HepG2 (cell line): ENCODE measurements around the gene SURF1. TPM values are rescaled to one million over a fixed set of nuclear protein-coding genes. Genes with fewer than 3 reads are reported as not detected.

Experiments
- ATAC-seq: fragments of 200-7000 bp; cut with Tn5 transposase; 3 replicates; pipeline ENCODE4 v1.9.1; 2020; ENCODE audit warnings: mild to moderate bottlenecking, moderate library complexity
- BruUV-seq: library from RNA; stranded (reverse); fragments of 400-500 nt; replicated peaks from 2 replicates; lab custom pipeline; 2021; lab: Mats Ljungman, UMichigan
- CTCF ChIA-PET: fragments of 300-600 bp; formaldehyde crosslinking; extraction: SDS; loops from one replicate; lab custom pipeline; 2021; ENCODE audit warnings: low total read pairs, inconsistent platforms, low intra/inter-chr PET ratio; lab: Yijun Ruan, JAX
- POLR2A ChIA-PET: fragments of 350-600 bp; sonication (Branson Sonifier 250); formaldehyde crosslinking; loops from one replicate; lab custom pipeline; 2020; ENCODE audit warnings: antibody characterized with exemption, inconsistent platforms; lab: Yijun Ruan, JAX
- DNase-seq: peaks from one replicate; pipeline ENCODE4 v3.0.0-alpha.2; 2015; ENCODE audit warnings: low spot score
- FAIRE-seq: peaks from 3 replicates; lab custom pipeline; 2011; peaks lifted over from hg19 to GRCh38; lab: Jason Lieb, UNC
- H2AFZ ChIP-seq: one replicate; pipeline ENCODE4 v1.6.1; 2011; ENCODE audit warnings: low read length, inconsistent platforms
- H3K27ac ChIP-seq: fragments of 300-600 bp; 3 replicates; pipeline ENCODE4 v1.8.0; 2011; ENCODE audit warnings: mixed run types, mild to moderate bottlenecking, mixed read lengths, low read length, inconsistent platforms; ENCODE audit not compliant: insufficient read depth; ENCODE audit errors: extremely low read length
- H3K27me3 ChIP-seq, 2 experiments: fragments of 200-600 bp in 1 of 2; 2 replicates in 1 of 2; 3 replicates in 1 of 2; pipeline versions ENCODE4 v1.6.0 to v1.8.0; 2011; ENCODE audit warnings: low read length in 2 of 2, mild to moderate bottlenecking in 2 of 2, moderate library complexity in 2 of 2, inconsistent platforms in 1 of 2; ENCODE audit not compliant: insufficient read depth in 2 of 2, control insufficient read depth in 1 of 2
- H3K36me3 ChIP-seq, 2 experiments: fragments of 200-600 bp in 1 of 2; replicated peaks in 1 of 2; 2 replicates in 1 of 2; 3 replicates in 1 of 2; pipeline versions ENCODE4 v1.5.1 to v1.8.0; 2011; ENCODE audit warnings: low read length in 2 of 2, inconsistent platforms in 1 of 2; ENCODE audit not compliant: insufficient read depth in 2 of 2, control insufficient read depth in 1 of 2
- H3K4me1 ChIP-seq: 2 replicates; pipeline ENCODE4 v1.5.1; 2012; ENCODE audit warnings: low read length, inconsistent platforms; ENCODE audit not compliant: insufficient read depth
- H3K4me2 ChIP-seq: 2 replicates; pipeline ENCODE4 v1.6.0; 2011; ENCODE audit warnings: low read depth, low read length, inconsistent platforms
- H3K4me3 ChIP-seq, 3 experiments: fragments of 200-600 bp in 1 of 3; sonication (generic), shearing (Covaris generic) in 1 of 3; replicated peaks in 1 of 3; 2 replicates each; pipeline ENCODE4 v1.5.1; 2011 to 2016; ENCODE audit warnings: low read length in 3 of 3, inconsistent platforms in 2 of 3, low read depth in 2 of 3, mild to moderate bottlenecking in 2 of 3, control low read depth in 1 of 3, mixed read lengths in 1 of 3; ENCODE audit not compliant: insufficient read depth in 1 of 3
- H3K79me2 ChIP-seq: one replicate; pipeline ENCODE4 v1.6.1; 2011; ENCODE audit warnings: low read length, inconsistent platforms; ENCODE audit not compliant: insufficient read depth
- H3K9ac ChIP-seq: 2 replicates; pipeline ENCODE4 v1.6.0; 2011; ENCODE audit warnings: mild to moderate bottlenecking, low read depth, low read length, inconsistent platforms; ENCODE audit not compliant: insufficient read depth
- H3K9me3 ChIP-seq: 2 replicates; pipeline ENCODE4 v1.5.1; 2012; ENCODE audit warnings: mild to moderate bottlenecking, low read length
- H4K20me1 ChIP-seq: 2 replicates; pipeline ENCODE4 v1.6.0; 2011; ENCODE audit warnings: inconsistent platforms, mild to moderate bottlenecking, low read length, moderate library complexity; ENCODE audit not compliant: insufficient read depth
- AGO1 ChIP-seq: fragments of 200-400 bp; formaldehyde crosslinking; IDR thresholded peaks from 2 replicates; pipeline ENCODE4 v1.6.1; 2017; ENCODE audit warnings: mild to moderate bottlenecking, low read depth, low read length, moderate library complexity; ENCODE audit not compliant: poor library complexity, severe bottlenecking
- ATF3 ChIP-seq: sonication (generic); formaldehyde crosslinking; IDR thresholded peaks from 2 replicates; pipeline ENCODE4 v1.4.0; 2020; ENCODE audit warnings: missing genetic modification reagents
- BORCS8-MEF2B ChIP-seq: sonication (generic); formaldehyde crosslinking; IDR thresholded peaks from 2 replicates; pipeline ENCODE4 v1.8.0; 2022; ENCODE audit warnings: mild to moderate bottlenecking, missing genetic modification reagents
- HNF4A ChIP-seq: sonication (generic); formaldehyde crosslinking; IDR thresholded peaks from 2 replicates; pipeline ENCODE4 v1.4.0; 2020; ENCODE audit warnings: missing genetic modification reagents
- KAT8 ChIP-seq: IDR thresholded peaks from 2 replicates; pipeline ENCODE4 v1.6.1; 2016; ENCODE audit warnings: missing genetic modification reagents, missing compliant biosample characterization
- KDM5B ChIP-seq: sonication (generic); formaldehyde crosslinking; IDR thresholded peaks from 2 replicates; pipeline ENCODE4 v1.4.0; 2020; ENCODE audit warnings: missing genetic modification reagents, mild to moderate bottlenecking, borderline replicate concordance
- KLF12 ChIP-seq: sonication (generic); formaldehyde crosslinking; IDR thresholded peaks from 2 replicates; pipeline ENCODE4 v1.4.0; 2020; ENCODE audit warnings: missing genetic modification reagents, borderline replicate concordance
- PAF1 ChIP-seq: IDR thresholded peaks from 2 replicates; pipeline ENCODE4 v1.6.1; 2016; ENCODE audit warnings: missing genetic modification reagents, missing compliant biosample characterization
- RBM22 ChIP-seq: fragments of 200-400 bp; formaldehyde crosslinking; optimal IDR thresholded peaks from 2 replicates; pipeline ENCODE3; 2017; ENCODE audit warnings: mild to moderate bottlenecking, low read length, moderate library complexity
- SAP130 ChIP-seq: IDR thresholded peaks from 2 replicates; pipeline ENCODE4 v1.6.1; 2016; ENCODE audit warnings: low read depth
- ZIK1 ChIP-seq: sonication (generic); formaldehyde crosslinking; IDR thresholded peaks from 2 replicates; pipeline ENCODE4 v1.5.0; 2020; ENCODE audit warnings: mild to moderate bottlenecking, low read depth, missing genetic modification reagents, borderline replicate concordance
- ZNF331 ChIP-seq: sonication (generic); formaldehyde crosslinking; IDR thresholded peaks from 2 replicates; pipeline ENCODE4 v1.4.0; 2020; ENCODE audit warnings: missing genetic modification reagents
- ZNF382 ChIP-seq: sonication (generic); formaldehyde crosslinking; IDR thresholded peaks from 2 replicates; pipeline ENCODE4 v1.5.0; 2020; ENCODE audit warnings: missing genetic modification reagents, mild to moderate bottlenecking, borderline replicate concordance
- ZNF547 ChIP-seq: sonication (generic); formaldehyde crosslinking; IDR thresholded peaks from 2 replicates; pipeline ENCODE4 v1.5.1; 2020; ENCODE audit warnings: mild to moderate bottlenecking, missing genetic modification reagents
- ZNF710 ChIP-seq: sonication (generic); formaldehyde crosslinking; IDR thresholded peaks from 2 replicates; pipeline ENCODE4 v1.5.0; 2020; ENCODE audit warnings: mild to moderate bottlenecking, missing genetic modification reagents, borderline replicate concordance
- ZSCAN5A ChIP-seq: sonication (generic); formaldehyde crosslinking; IDR thresholded peaks from 2 replicates; pipeline ENCODE4 v1.8.0; 2022; ENCODE audit warnings: mild to moderate bottlenecking, missing genetic modification reagents, borderline replicate concordance
- WGBS: methylation state at CpG from one replicate; pipeline ENCODE4 v1.1.6; 2017; ENCODE audit warnings: low lambda C conversion rate; 5-methylcytosine and 5-hydroxymethylcytosine counted together
- in situ Hi-C: cut with HindIII; loops from 2 replicates; pipeline ENCODE4 v1.10.0; 2017; ENCODE audit warnings: low pct_unique_long_range_greater_than_20kb; ENCODE audit not compliant: extremely low pct_ligation_motif_present
- intact Hi-C: fragments of 100-400 bp; cut with micrococcal nuclease; formaldehyde crosslinking; loops from one replicate; pipeline ENCODE4 v1.10.0; 2022; ENCODE audit not compliant: unreplicated experiment
- polyA plus RNA-seq, 8 experiments: library from polyadenylated mRNA; depleted of rRNA in 3 of 8; stranded (reverse) in 7 of 8; unstranded in 1 of 8; fragments of >200 nt; fragmentation: Illumina TruSeq in 4 of 8; extraction: Trizol in 4 of 8; gene quantifications; 2 replicates each; pipeline versions ENCODE4 v1.2.1 to v1.2.3, GENCODE V29; 2011 to 2016; ENCODE audit warnings: low read depth in 4 of 8, missing spikeins in 1 of 8, mixed read lengths in 1 of 8; ENCODE audit not compliant: insufficient read depth in 1 of 8
- total RNA-seq, 5 experiments: library from RNA; depleted of rRNA; stranded (reverse); fragments of >200 nt; fragmentation: Illumina TruSeq; extraction: Trizol; gene quantifications; 2 replicates each; pipeline ENCODE4 v1.2.3, GENCODE V29; 2016; ENCODE audit warnings: low read depth in 1 of 5

Gene SURF1
- total and polyA plus RNA-seq, 2 of the 13 experiments (the other 11 are each of a cell fraction or from before 2014, with no cell fraction given), result 17.8 to 40.7 TPM

GRCh38 chr9:133360400-133361393, 4.4 kb upstream of the SURF1 start:
- BruUV-seq, result no TSS peak
- DNase-seq (no peak), ATAC-seq (peak; percentile 5), FAIRE-seq (peak; percentile 57)
- Histone ChIP-seq H3K27ac (peak overlapping the region; percentile 50), H3K9me3 (no peaks in the 10 kb centered on the region), H3K9ac (no peak overlapping the region), H3K4me2 (no peak overlapping the region), H3K36me3 (peaks cover 18 to 68% of the 10 kb centered on the region in 2 experiments; a peak in 4 of 5 replicates), H3K4me3 (no peak overlapping the region), H3K27me3 (no peaks in the 10 kb centered on the region; a peak in 1 of 5 replicates), H3K79me2 (peaks cover 15% of the 10 kb centered on the region), H3K4me1 (peaks cover 51% of the 10 kb centered on the region), H4K20me1 (peaks cover 44% of the 10 kb centered on the region), H2AFZ (no peak overlapping the region)
- intact Hi-C loops (loop anchor here (1.0 kb wide), 1 partner anchor 44 kb away; no protein-coding TSS in a partner anchor), in situ Hi-C loops (no loop called here)
- POLR2A ChIA-PET, result interaction anchor here (0.9 to 2.2 kb wide), 4 partner anchors 11 to 34 kb away, joined by 3 to 6 read pairs (median 4); partner anchors contain the start of genes MED22 and RPL7A
- CTCF ChIA-PET, result interaction anchor here (0.8 to 1.9 kb wide), 2 partner anchors 34 to 61 kb away, joined by 3 to 6 read pairs; partner anchors contain the start of gene ADAMTS13
- WGBS, result 82% methylated on average over 18 of the region's 21 CpGs
- TF ChIP-seq KLF12 (CRISPR knock-in tag) (no peak), ZNF382 (CRISPR knock-in tag) (no peak), PAF1 (CRISPR knock-in tag) (peak; percentile 61), BORCS8-MEF2B (CRISPR knock-in tag) (0 out of 2 replicates have a peak, but pooled peaks have one; percentile 21), ZIK1 (CRISPR knock-in tag) (no peak), KDM5B (CRISPR knock-in tag) (peak; percentile 26; the same call in 1 of the 2 replicates), ZNF547 (CRISPR knock-in tag) (peak; percentile 44; the same call in 1 of the 2 replicates), HNF4A (peak; percentile 58), RBM22 (peak; percentile 84), KAT8 (CRISPR knock-in tag) (no peak), SAP130 (0 out of 2 replicates have a peak, but pooled peaks have one; percentile 15), ZSCAN5A (0 out of 2 replicates have a peak, but pooled peaks have one; percentile 16), ATF3 (CRISPR knock-in tag) (no peak), ZNF710 (CRISPR knock-in tag) (no peak), ZNF331 (CRISPR knock-in tag) (0 out of 2 replicates have a peak, but pooled peaks have one; percentile 6), AGO1 (no peak)
